ENCODE data around the gene RBM22. TPM values are rescaled to one million over a fixed set of nuclear protein-coding genes. Genes with fewer than 3 reads are reported as not detected.

RBM22 gene
- total and polyA plus RNA-seq, 2 of the 8 experiments (the other 6 are each of a cell fraction or from before 2014, with no cell fraction given), result 20.8 to 33.9 TPM

DNA sequence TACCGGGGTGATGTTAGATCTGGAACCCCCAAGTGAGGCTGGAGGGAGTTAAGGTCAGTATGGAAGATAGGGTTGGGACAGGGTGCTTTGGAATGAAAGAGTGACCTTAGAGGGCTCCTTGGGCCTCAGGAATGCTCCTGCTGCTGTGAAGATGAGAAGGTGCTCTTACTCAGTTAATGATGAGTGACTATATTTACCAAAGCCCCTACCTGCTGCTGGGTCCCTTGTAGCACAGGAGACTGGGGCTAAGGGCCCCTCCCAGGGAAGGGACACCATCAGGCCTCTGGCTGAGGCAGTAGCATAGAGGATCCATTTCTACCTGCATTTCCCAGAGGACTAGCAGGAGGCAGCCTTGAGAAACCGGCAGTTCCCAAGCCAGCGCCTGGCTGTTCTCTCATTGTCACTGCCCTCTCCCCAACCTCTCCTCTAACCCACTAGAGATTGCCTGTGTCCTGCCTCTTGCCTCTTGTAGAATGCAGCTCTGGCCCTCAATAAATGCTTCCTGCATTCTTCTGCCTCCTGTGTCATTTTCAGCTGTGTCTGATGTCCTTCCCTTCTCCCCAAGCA lies 42.1 kb downstream of the RBM22 start:
- H3K4me2 ChIP-seq (ENCODE audit: insufficient read depth in 1 of 2, low read depth in 2 of 2, low read length in 2 of 2), result no peak overlapping the region
- no peaks in the 10 kb centered on the region for H3K36me3 ChIP-seq (ENCODE audit: control insufficient read depth in 2 of 4, insufficient read depth in 4 of 4, low read length in 3 of 4)
- FAIRE-seq (no peak), DNase-seq (ENCODE audit: low read depth in 1 of 2, low spot score in 2 of 2) (no peak)
- H3K23ac ChIP-seq (ENCODE audit: insufficient read length), result no peak overlapping the region
- H3K56ac ChIP-seq (replicated peaks; ENCODE audit: insufficient read length, low read depth, low read length), result no peak overlapping the region
- no peak overlapping the region for H2BK15ac ChIP-seq (ENCODE audit: low read length)
- H4K8ac ChIP-seq (ENCODE audit: extremely low read depth, insufficient read depth, low read length), result no peak overlapping the region
- H2AK5ac ChIP-seq (ENCODE audit: low read depth, low read length), result no peak overlapping the region
- peaks cover 0 to 11% (median 2%) of the 10 kb centered on the region in 4 experiments; a peak in 4 of 7 replicates for H3K4me1 ChIP-seq (replicated peaks in 1 of 4; ENCODE audit: control insufficient read depth in 3 of 4, insufficient read depth in 4 of 4, low read length in 3 of 4)
- ChIA-PET CTCF (ENCODE audit: partially characterized antibody) (interaction anchor here (0.8 to 20.1 kb wide), 16 partner anchors 12 to 199 kb away, joined by 3 to 303 read pairs (median 4); partner anchors contain the start of genes RBM22 and SYNPO), POLR2A (ENCODE audit: partially characterized antibody) (interaction anchor here (0.7 to 8.2 kb wide), 3 partner anchors 13 to 209 kb away, joined by 3 to 70 read pairs (median 4); no protein-coding TSS in a partner anchor)
- H3K27me3 ChIP-seq (replicated peaks in 1 of 4; ENCODE audit: control insufficient read depth in 3 of 4, extremely low read depth in 1 of 4, insufficient read depth in 3 of 4, low read length in 3 of 4), result no peaks in the 10 kb centered on the region; a peak in 1 of 7 replicates
- H2BK20ac ChIP-seq (ENCODE audit: low read length), result 0 out of 2 replicates have a peak overlapping the region, but pooled peaks have one; percentile 97
- H2BK120ac ChIP-seq (replicated peaks; ENCODE audit: low read depth, low read length), result no peak overlapping the region
- peak overlapping the region; percentile 26 for H4K91ac ChIP-seq (replicated peaks; ENCODE audit: insufficient read length, low read length)
- H3K4ac ChIP-seq (replicated peaks; ENCODE audit: insufficient read length, low read depth, low read length), result no peak overlapping the region
- TF ChIP-seq HDAC6 (IDR thresholded peaks at IDR 0.05; ENCODE audit: low read depth, low read length) (no peak), TCF12 (IDR thresholded peaks at IDR 0.05; ENCODE audit: low read depth, low read length) (no peak), ASH2L (IDR thresholded peaks at IDR 0.05; ENCODE audit: low read length) (no peak), RAD21 (IDR thresholded peaks at IDR 0.05 in 1 of 2, conservative IDR thresholded peaks at IDR 0.05 in 1 of 2; ENCODE audit: low read depth in 2 of 2, low read length in 2 of 2) (0 out of 4 replicates have a peak, but pooled peaks of 1 of the 2 experiments have one; percentile 5), EP300 (IDR thresholded peaks at IDR 0.05; ENCODE audit: borderline replicate concordance in 1 of 2, low read depth in 2 of 2, low read length in 2 of 2) (no peak)
- WGBS, 2 experiments (ENCODE audit: extremely low coverage in 1 of 2, insufficient coverage in 1 of 2, insufficient read length in 1 of 2, insufficient replicate concordance in 2 of 2, low coverage in 1 of 2, low lambda C conversion rate in 2 of 2, missing lambda C conversion rate in 1 of 2), result 52% methylated on average over 3 of the region's 3 CpGs; no CpG with 5 or more reads in 1 of the 2 experiments
- no peak overlapping the region for H4K5ac ChIP-seq (ENCODE audit: insufficient read length, low read depth, low read length)
- no peak overlapping the region for H2BK5ac ChIP-seq (ENCODE audit: low read depth, low read length)
- H3K23me2 ChIP-seq (ENCODE audit: low read depth, low read length), result peaks cover 2% of the 10 kb centered on the region; the same call in 1 of the 2 replicates
- no peaks in the 10 kb centered on the region for H3K79me2 ChIP-seq (ENCODE audit: control insufficient read depth in 1 of 2, insufficient read depth in 2 of 2, low read length in 2 of 2)
- H3K18ac ChIP-seq (ENCODE audit: extremely low read depth, low read length), result no peak overlapping the region; the same call in 1 of the 2 replicates
- no peak overlapping the region for H2AFZ ChIP-seq (ENCODE audit: low read length)
- no peaks in the 10 kb centered on the region for H3K9me3 ChIP-seq (ENCODE audit: insufficient read depth in 2 of 2, low read depth in 1 of 2, low read length in 1 of 2)
- H3K4me3 ChIP-seq (ENCODE audit: extremely low read depth in 1 of 4, insufficient read depth in 2 of 4, low read depth in 3 of 4, low read length in 4 of 4), result no peak overlapping the region
- no peak overlapping the region for H3K14ac ChIP-seq (ENCODE audit: insufficient read length)
- H3K79me1 ChIP-seq (ENCODE audit: low read depth, low read length), result no peaks in the 10 kb centered on the region
- no peak overlapping the region for H3K27ac ChIP-seq (ENCODE audit: low read depth, low read length)
- no peak overlapping the region for H3K9ac ChIP-seq (replicated peaks in 1 of 4; ENCODE audit: extremely low read depth in 1 of 4, low read depth in 3 of 4, low read length in 3 of 4)
- H4K20me1 ChIP-seq (replicated peaks in 1 of 2; ENCODE audit: control insufficient read depth in 1 of 2, insufficient read depth in 2 of 2, low read length in 2 of 2), result no peaks in the 10 kb centered on the region
- H2BK12ac ChIP-seq (ENCODE audit: low read depth, low read length), result no peak overlapping the region

All from H1 (cell line).